Fibroblast of skin of abdomen (primary cell): ENCODE results near the gene CCSER1.
"Not testable (repeated sequence)": the region's sequence is repeated elsewhere in the genome, so short reads cannot be mapped to it uniquely, and the experiment has no call there.

ENCODE experiments used
- DNase-seq: peaks from one replicate; pipeline ENCODE4 v3.0.0-alpha.2; 2013

CCSER1 gene

DNA sequence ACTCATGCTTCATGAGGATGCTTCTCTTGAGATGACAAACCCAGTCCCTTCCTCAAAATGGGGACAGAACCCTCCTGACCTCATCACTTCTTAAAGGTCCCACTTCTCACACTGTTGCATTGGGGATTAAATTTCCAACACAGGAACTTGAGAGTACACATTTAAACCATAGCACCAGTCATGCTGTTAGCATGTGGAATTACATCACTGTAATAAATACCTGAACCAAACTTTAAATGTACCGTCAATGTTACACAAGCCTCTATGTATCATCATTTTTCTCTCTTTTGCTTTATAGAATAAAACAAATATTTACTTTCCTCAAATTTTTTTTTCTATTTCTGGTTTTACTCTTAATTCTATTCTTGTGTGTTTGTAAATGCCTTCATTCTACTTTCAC, 448.2 kb downstream of the CCSER1 start:
- no peak for DNase-seq

DNA sequence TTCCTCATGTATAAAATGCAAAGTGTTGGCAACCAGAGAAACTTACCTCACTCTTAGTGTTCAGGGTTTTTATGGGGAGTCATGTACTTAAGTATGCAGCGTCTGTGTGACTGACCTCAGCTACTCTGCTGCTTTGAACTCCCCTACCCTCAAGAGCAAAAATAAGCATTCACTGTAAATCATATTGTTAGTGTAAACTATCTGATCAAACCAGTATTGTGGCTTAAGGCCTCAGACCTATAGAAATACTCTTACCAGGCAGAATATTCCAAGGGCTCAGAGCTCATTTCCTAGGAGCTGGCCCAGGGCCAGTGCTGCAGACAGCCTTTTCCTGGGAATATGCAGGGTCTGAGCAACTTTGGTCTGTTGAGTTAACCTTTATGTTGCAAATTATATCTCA, 453.1 kb downstream of the CCSER1 start:
- no peak for DNase-seq

DNA sequence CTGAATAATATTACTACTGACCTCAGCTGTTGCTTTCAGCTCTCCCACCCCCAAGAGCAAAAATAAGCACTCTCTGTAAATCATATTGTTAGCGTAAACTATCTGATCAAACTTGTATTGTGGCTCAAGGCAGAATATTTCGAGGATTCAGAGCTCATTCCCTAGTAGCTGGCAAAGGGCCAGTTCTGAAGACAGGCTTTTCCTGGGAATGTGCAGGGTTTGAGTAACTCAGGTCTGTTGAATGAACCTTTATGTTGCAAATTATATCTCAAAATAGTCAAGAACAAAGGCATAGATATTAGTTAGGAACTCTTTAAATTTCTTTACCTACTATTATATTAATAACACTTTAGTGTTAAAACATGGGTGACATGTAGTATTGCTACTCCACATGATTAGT, 454.9 kb downstream of the CCSER1 start:
- no peak for DNase-seq

GRCh38 chr4:90584051-90584450, 456.9 kb downstream of the CCSER1 start:
- DNase-seq: no peak

- no peak for DNase-seq
Measured at GRCh38 chr4:90585961-90586360, 458.8 kb downstream of the CCSER1 start.

DNA sequence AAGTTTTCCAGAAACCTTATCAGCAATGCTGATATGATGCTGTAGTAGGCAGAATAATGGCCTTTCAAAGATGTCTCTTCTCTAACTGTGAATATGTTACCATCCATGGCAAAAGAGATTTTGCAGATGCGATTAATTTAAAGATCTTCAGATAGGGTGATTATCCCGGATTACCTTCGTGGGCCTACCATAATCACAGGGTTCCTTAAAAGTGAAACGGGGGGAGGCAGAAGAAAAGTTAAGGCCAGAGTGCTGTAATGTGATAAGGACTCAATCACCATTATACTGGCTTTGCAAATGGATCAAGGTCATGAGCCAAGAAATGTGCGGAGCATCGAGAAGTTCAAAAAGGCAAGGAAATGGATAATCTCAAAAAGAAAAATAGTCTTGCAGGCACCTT, 459.6 kb downstream of the CCSER1 start:
- no peak for DNase-seq

DNA sequence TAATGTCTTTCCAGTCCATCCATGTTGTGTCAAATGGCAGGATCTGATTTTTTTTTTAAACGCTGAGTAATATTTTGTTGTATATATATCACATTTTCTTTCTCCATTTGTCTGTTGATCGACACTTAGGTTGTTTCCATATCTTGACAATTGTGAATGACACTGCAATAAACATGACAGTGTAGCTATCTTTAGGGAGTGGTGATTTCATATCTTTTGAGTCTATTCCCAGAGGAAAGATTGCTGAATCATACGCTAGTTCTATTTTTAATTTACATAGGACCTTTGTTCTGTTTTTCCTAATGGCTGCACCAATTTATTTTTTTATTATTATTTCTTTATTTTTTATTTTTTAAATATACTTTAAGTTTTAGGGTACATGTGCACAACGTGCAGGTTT, 470.7 kb downstream of the CCSER1 start:
- no peak for DNase-seq

DNA sequence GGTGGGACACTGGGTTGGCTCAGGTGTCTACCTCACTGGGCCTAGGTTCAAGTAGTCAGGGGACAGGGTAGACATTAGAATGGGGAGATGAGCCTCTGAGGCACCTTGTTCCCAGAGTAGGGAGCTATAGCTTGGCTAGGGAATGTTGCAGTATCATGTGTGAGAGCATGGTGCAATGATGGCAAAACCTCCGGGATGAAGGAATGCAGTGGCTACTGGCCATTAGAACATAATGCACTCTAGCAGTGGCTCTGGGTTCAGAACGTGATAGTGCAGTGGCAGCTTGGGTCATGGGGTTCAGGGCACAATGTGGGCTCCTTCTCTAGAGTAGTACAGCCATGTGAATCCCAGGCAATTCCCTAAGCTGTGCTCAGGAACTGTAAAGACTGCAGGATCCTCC, 471.5 kb downstream of the CCSER1 start:
- DNase-seq: no peak

DNA sequence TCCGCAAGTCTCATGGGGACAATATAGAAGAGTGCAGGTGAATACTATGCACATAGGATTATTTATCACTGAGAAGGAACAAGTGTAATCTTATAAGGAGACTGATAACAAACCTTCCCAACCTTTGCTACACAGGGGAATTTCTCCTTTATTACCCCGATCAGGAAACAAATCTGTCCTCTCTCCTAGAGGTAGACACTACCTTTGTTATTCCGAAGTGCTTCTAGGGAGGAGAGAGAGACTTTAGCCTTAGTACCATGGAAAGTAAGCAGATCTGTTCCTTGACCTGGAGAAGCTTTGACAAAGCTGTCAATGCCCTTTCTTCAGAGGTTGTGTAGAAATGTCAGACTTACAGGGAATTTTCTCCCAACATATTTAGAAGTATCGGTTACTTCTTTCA, 475.5 kb downstream of the CCSER1 start:
- DNase-seq: no peak

DNA sequence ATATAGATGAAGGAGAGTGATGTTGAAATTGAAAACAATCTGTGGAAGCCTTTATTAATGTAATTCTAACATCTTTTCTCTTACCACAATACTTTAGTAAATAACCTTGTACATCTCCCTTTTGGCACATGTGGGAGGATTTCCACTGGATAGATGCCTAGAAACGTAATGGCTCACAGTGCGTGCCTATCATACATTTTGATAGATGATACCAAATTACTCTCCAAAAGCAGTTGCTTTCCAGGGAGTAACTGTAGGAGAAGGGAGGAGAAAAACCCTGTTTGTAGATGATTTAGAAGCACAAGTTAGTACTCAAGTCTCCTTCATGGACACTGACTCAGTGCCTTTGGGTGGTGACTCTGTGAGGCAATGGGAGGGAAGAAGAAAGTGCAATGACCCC, 476.3 kb downstream of the CCSER1 start:
- no peak for DNase-seq

DNA sequence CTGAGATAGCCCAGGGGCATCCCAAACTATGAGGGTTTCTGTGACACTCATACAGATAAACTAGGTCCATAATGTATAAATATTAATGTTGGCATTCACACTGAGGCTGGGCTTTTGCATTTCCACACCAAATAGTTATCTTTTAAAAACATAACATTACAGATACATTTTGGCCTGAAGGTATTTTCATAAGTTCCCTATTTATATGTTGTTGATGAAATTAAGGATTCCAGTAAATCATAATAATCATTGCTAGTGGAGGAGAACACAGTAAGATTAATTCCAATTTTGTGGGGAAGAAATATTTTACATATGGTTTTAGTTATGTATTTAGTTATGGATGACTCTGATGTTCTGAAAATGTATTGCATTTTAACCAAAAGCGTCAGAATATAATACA, 479.6 kb downstream of the CCSER1 start:
- no peak for DNase-seq

DNA sequence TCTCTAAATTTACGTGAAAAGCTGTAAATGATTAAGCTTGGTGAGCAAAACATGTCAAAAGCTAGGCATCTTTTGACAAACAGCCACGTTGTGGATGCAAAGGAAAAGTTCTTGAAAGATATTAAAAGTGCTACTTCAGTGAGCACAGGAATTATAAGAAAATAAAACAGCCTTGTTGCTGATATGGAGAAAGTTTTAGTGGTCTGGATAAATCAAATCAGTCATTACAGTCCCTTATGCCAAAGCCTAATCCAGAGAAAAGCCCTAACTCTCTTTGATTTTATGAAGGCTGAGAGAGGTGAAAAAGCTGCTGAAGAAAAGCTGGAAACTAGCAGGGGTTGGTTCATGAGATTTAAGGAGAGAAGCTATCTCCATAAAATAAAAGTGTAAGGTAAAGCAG, 487.2 kb downstream of the CCSER1 start:
- no peak for DNase-seq

DNA sequence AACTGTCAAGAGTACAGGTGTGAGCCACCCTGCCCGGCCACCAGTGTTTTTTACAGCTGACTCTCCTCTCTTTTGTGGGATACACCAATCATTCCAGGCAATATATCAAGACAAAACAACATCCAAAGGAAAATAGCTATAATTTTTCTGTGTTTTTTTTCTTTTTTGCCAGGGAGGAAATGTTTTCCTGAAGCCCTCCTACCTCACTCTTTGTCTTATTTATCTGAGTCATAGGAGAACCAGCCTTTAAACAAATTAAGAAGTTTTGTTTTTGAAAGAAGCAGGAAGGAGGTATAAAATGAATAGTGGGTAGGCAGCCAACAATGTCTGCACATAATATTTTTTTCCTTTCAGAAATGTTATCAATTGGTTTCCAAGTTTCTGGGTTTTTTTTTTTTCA, 493.9 kb downstream of the CCSER1 start:
- DNase-seq: no peak

DNA sequence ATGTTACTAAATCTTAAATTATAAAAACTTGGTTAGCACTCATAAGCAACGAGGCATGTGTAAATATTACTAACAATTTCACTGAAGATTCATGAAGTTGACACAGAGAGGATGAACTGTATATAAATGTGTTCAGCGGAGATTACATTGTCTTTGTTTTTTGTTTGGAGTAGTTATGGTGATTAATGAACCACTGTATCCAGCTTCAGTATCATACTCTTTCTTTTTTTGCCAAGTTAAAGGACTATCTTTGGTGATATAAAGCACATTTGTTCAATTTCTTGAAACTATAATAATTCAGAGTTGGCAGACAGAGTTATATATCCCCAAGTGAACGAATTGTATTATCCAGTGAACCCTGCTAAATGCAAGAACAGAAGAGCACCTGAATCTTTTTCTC, 497.6 kb downstream of the CCSER1 start:
- DNase-seq: no peak

GRCh38 chr4:90641861-90642599, 514.8 kb downstream of the CCSER1 start:
- no peak for DNase-seq

DNA sequence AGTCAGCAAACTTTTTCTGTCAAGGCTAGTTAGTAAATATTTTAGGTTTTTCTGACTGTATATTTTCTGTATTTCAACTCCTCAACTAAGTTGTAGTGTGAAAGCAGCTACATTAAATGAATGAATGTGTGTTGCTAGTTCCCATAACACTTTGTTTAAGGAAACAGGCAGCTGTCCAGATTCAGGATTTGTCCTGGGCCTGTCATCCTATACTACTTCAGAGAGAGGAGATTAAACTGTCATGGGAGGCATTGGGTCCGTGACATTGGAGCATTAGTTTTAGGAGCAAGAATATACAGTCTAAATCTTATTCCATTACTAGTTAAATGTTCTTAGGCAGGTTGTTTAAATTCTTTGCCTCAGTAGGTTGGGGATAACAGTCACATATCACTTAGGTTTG, 516.0 kb downstream of the CCSER1 start:
- DNase-seq: no peak

- DNase-seq: no peak
Measured at GRCh38 chr4:90648311-90648710, 521.1 kb downstream of the CCSER1 start.

- DNase-seq: no peak
Measured at GRCh38 chr4:90648791-90649190, 521.6 kb downstream of the CCSER1 start.

DNA sequence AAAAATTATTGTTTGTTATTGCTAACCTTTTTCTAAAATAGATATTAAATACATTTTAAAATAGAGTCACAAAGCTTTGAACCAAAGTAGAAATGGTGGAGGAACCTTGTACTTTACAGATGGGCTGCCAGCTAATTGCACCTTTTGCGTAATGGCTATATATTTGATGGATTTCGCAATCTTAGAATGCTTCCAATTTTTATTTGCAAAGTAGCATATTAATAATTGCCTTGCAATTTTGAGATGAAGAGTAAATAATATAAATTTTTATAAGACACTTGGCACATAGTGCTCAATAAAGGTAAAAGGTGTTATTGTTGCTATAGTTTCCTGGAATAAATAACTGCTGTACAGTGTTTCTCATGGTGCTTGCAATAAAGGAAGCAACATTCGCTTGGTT, 533.5 kb downstream of the CCSER1 start:
- no peak for DNase-seq

DNA sequence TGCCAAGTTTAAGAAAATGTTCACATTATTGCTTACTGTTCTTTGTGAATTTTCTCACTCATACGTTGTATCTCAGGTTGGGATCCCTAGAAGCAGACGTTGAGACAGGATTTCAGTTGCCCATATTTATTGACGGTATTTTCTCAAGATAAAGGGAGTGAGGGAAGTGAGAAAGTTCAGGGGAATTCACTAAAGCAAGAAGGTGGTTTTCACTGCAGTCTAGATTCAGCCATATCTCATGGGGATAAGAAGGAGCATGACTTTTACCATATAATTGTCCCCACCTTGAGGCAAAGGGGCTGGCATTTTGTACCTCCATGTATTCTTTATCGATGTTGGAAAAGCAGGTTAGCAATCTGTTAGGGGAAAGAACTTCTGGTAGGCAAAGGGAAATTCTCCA, 543.0 kb downstream of the CCSER1 start:
- no peak for DNase-seq

DNA sequence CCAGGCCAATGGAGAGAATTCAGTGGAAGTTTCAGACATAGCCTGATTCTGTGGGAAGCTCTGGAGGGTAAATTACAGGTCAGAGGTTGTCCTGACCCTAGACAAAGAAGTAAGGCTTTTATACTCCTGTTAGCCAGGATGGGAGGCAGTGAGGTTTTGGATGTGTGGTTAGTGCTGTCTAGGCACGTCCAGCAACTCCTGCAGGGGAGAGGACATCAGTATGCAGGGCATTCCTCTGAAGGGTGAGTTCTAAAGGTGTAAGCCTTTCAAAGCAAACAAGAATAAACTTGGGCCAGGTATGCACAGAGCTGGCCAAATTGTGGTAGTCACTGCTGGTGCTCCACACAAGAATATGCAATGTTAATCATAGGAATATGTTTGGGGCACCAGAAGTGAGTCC, 562.5 kb downstream of the CCSER1 start:
- DNase-seq: no peak

DNA sequence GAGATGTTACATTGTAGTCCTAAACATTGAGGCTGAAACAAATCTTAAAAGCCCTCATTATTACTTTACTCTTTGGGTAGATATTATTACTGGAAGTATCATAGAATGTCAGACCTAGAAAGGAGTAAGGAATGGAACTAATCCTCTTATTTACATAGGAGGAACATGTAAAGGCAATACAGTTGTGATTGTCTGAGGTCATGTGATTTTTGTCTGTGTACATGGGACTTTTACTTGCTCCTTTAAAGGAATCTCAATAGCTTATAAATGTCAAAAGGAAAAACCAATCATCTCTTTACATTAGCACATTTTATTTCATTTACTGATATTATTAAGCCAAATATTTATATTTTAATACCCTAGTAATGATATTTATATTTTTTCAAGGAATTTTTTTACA, 568.2 kb downstream of the CCSER1 start:
- no peak for DNase-seq

DNA sequence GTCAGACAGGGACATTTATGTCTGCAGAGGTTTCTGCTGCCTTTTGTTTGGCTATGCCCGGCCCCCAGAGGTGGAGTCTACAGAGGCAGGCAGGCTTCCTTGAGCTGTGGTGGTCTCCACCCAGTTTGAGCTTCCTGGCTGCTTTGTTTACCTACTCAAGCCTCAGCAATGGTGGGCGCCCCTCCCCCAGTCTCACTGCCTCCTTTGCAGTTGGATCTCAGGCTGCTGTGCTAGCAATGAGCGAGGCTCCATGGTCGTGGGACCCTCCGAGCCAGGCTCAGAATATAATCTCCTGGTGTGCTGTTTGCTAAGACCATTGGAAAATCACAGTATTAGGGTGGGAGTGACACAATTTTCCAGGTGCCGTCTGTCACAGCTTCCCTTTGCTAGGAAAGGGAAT, 578.3 kb downstream of the CCSER1 start:
- DNase-seq: not testable (repeated sequence)

GRCh38 chr4:90715242-90715641, 588.0 kb downstream of the CCSER1 start:
- DNase-seq: no peak

DNA sequence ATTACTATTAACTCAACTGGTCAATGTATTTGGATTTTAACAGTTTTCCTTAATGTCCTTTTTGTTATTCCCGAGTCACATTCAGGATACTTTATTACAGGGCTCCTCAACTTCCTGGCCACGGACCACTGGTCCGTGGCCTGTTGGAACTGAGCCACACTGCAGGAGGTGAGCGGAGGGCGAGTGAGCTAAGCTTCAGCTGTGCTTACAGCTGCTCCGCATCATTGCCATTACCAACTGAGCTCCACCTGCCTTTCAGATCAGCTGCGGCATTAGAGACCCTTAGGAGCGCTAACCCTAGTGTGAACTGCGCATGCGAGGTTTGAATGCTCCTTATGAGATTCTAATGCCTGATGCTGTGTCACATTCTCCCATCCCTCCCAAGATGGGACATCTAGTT, 591.7 kb downstream of the CCSER1 start:
- DNase-seq: no peak
